A172 (cell line): Measurements from ENCODE around the gene FYB1. TPM values are rescaled to one million over a fixed set of nuclear protein-coding genes. Genes with fewer than 3 reads are reported as not detected.
"Not testable (repeated sequence)": the region's sequence is repeated elsewhere in the genome, so short reads cannot be mapped to it uniquely, and the experiment has no call there.

Experiments
- DNase-seq: peaks from one replicate; pipeline ENCODE4 v3.0.0-alpha.2; 2015; ENCODE audit warnings: low spot score
- total RNA-seq: library from RNA; depleted of rRNA; stranded (reverse); fragments of >200 nt; shearing (Covaris generic); gene quantifications from 2 replicates; pipeline ENCODE4 v1.2.3, GENCODE V29; 2014

The FYB1 gene
- total RNA-seq, 1 experiment from 2014 or later, result 0.12 TPM

- DNase-seq, result no peak
These were observed 9.2 kb upstream of the FYB1 start for GRCh38 chr5:39228596-39228995.

GRCh38 chr5:39226558-39226957 lies 7.2 kb upstream of the FYB1 start:
- DNase-seq, result no peak

GRCh38 chr5:39226100-39226451 lies 6.7 kb upstream of the FYB1 start:
- DNase-seq, result no peak

GRCh38 chr5:39225405-39226099 lies 6.2 kb upstream of the FYB1 start:
- no peak for DNase-seq

- DNase-seq, result peak; percentile 21
These were observed 4.9 kb upstream of the FYB1 start for GRCh38 chr5:39224196-39224761.

GRCh38 chr5:39223565-39224156 lies 4.3 kb upstream of the FYB1 start:
- DNase-seq, result no peak

- DNase-seq, result not testable (repeated sequence)
These were observed 2.3 kb upstream of the FYB1 start for GRCh38 chr5:39221671-39222070.

- DNase-seq, result no peak
These were observed 1.1 kb upstream of the FYB1 start for GRCh38 chr5:39220280-39221030.

- DNase-seq, result no peak
These were observed 621 bp downstream of the FYB1 start for GRCh38 chr5:39218482-39219402.

GRCh38 chr5:39217365-39218281 lies 1.7 kb downstream of the FYB1 start:
- peak; percentile 74 for DNase-seq

GRCh38 chr5:39216631-39217030 lies 2.7 kb downstream of the FYB1 start:
- DNase-seq, result no peak

GRCh38 chr5:39215857-39216256 lies 3.5 kb downstream of the FYB1 start:
- no peak for DNase-seq

- no peak for DNase-seq
These were observed 4.3 kb downstream of the FYB1 start for GRCh38 chr5:39214912-39215709.

GRCh38 chr5:39213447-39214207 lies 5.7 kb downstream of the FYB1 start:
- DNase-seq, result no peak

- DNase-seq, result no peak
These were observed 7.6 kb downstream of the FYB1 start for GRCh38 chr5:39211773-39212172.

GRCh38 chr5:39209924-39210323 lies 9.4 kb downstream of the FYB1 start:
- DNase-seq, result no peak

- DNase-seq, result no peak
These were observed 10.9 kb downstream of the FYB1 start for GRCh38 chr5:39208471-39208870.

GRCh38 chr5:39207345-39208045 lies 11.9 kb downstream of the FYB1 start:
- DNase-seq, result no peak
